Loucy (cell line): ENCODE results near the gene NRG2.

ENCODE experiments used
- EZH2phosphoT487 ChIP-seq: fragments of 200-600 bp; IDR thresholded peaks from 2 replicates; pipeline ENCODE4 v1.6.1; 2018; ENCODE audit warnings: antibody characterized with exemption, mild to moderate bottlenecking, moderate library complexity, borderline replicate concordance
- TF ChIP-seq, protein P1 (sequence below): fragments of 200-600 bp; sonication (generic); conservative IDR thresholded peaks from 2 replicates; pipeline ENCODE4 v1.5.1; 2014; ENCODE audit warnings: mild to moderate bottlenecking, antibody characterized with exemption, low read length

DNA sequence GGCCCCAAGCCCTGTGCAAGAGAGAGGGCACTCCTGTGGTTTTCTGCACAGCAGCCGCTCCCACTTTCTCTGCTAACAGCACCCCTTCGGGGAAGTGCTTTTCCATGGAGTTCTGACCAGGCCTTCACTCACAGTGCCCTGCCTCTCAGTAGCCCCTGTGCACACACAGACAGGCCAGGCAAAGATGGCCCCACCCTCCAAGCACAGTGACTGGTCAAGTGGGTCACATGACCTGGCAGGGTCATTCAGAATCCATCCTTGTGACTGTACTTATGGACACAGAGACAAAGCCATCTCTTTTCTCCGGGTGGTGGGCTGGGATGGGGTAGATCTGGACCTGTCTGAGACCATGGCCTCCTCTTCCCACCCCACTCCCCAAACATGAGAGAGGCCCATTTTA is 165.0 kb downstream of the NRG2 start:
- TF ChIP-seq, protein P1, sequence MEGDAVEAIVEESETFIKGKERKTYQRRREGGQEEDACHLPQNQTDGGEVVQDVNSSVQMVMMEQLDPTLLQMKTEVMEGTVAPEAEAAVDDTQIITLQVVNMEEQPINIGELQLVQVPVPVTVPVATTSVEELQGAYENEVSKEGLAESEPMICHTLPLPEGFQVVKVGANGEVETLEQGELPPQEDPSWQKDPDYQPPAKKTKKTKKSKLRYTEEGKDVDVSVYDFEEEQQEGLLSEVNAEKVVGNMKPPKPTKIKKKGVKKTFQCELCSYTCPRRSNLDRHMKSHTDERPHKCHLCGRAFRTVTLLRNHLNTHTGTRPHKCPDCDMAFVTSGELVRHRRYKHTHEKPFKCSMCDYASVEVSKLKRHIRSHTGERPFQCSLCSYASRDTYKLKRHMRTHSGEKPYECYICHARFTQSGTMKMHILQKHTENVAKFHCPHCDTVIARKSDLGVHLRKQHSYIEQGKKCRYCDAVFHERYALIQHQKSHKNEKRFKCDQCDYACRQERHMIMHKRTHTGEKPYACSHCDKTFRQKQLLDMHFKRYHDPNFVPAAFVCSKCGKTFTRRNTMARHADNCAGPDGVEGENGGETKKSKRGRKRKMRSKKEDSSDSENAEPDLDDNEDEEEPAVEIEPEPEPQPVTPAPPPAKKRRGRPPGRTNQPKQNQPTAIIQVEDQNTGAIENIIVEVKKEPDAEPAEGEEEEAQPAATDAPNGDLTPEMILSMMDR = no peak
- no peak for TF ChIP-seq EZH2phosphoT487
